Measurements from ENCODE around the gene FASTKD1.

DNA sequence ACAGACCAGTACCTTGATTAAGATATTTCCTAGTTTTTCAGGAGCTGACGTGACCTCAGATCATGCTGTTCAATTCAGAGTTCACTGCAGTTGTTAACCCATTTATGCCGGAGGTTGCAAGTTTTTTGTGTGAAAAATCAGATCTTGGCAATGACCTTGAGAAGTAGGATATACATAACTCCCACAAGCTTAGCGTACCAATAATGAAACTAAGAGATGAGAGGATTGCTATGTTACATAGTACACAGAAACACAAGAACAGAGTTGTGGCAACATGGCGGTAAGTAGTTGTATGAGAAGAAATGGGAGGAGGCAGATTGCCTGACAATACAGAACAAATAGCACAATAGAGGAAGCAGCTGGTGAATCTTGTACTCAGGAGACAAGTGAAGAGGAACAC is 49.6 kb upstream of the FASTKD1 start:
- TF ChIP-seq, protein P1, sequence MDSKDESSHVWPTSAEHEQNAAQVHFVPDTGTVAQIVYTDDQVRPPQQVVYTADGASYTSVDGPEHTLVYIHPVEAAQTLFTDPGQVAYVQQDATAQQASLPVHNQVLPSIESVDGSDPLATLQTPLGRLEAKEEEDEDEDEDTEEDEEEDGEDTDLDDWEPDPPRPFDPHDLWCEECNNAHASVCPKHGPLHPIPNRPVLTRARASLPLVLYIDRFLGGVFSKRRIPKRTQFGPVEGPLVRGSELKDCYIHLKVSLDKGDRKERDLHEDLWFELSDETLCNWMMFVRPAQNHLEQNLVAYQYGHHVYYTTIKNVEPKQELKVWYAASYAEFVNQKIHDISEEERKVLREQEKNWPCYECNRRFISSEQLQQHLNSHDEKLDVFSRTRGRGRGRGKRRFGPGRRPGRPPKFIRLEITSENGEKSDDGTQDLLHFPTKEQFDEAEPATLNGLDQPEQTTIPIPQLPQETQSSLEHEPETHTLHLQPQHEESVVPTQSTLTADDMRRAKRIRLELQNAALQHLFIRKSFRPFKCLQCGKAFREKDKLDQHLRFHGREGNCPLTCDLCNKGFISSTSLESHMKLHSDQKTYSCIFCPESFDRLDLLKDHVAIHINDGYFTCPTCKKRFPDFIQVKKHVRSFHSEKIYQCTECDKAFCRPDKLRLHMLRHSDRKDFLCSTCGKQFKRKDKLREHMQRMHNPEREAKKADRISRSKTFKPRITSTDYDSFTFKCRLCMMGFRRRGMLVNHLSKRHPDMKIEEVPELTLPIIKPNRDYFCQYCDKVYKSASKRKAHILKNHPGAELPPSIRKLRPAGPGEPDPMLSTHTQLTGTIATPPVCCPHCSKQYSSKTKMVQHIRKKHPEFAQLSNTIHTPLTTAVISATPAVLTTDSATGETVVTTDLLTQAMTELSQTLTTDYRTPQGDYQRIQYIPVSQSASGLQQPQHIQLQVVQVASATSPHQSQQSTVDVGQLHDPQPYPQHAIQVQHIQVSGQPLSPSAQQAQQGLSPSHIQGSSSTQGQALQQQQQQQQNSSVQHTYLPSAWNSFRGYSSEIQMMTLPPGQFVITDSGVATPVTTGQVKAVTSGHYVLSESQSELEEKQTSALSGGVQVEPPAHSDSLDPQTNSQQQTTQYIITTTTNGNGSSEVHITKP (tag by site-specific recombination; IDR thresholded peaks at IDR 0.05), result no peak
- no peak for TF ChIP-seq ZNF175 (tag by site-specific recombination; IDR thresholded peaks at IDR 0.05)
- no peak for TF ChIP-seq ZBTB8A (tag by site-specific recombination; IDR thresholded peaks at IDR 0.05)
- TF ChIP-seq, protein P2, sequence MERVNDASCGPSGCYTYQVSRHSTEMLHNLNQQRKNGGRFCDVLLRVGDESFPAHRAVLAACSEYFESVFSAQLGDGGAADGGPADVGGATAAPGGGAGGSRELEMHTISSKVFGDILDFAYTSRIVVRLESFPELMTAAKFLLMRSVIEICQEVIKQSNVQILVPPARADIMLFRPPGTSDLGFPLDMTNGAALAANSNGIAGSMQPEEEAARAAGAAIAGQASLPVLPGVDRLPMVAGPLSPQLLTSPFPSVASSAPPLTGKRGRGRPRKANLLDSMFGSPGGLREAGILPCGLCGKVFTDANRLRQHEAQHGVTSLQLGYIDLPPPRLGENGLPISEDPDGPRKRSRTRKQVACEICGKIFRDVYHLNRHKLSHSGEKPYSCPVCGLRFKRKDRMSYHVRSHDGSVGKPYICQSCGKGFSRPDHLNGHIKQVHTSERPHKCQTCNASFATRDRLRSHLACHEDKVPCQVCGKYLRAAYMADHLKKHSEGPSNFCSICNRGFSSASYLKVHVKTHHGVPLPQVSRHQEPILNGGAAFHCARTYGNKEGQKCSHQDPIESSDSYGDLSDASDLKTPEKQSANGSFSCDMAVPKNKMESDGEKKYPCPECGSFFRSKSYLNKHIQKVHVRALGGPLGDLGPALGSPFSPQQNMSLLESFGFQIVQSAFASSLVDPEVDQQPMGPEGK (tag by site-specific recombination; IDR thresholded peaks at IDR 0.05), result no peak
- TF ChIP-seq, protein P3, sequence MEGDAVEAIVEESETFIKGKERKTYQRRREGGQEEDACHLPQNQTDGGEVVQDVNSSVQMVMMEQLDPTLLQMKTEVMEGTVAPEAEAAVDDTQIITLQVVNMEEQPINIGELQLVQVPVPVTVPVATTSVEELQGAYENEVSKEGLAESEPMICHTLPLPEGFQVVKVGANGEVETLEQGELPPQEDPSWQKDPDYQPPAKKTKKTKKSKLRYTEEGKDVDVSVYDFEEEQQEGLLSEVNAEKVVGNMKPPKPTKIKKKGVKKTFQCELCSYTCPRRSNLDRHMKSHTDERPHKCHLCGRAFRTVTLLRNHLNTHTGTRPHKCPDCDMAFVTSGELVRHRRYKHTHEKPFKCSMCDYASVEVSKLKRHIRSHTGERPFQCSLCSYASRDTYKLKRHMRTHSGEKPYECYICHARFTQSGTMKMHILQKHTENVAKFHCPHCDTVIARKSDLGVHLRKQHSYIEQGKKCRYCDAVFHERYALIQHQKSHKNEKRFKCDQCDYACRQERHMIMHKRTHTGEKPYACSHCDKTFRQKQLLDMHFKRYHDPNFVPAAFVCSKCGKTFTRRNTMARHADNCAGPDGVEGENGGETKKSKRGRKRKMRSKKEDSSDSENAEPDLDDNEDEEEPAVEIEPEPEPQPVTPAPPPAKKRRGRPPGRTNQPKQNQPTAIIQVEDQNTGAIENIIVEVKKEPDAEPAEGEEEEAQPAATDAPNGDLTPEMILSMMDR (tag by site-specific recombination; IDR thresholded peaks at IDR 0.05), result no peak

All from HEK293 (cell line).